Gastrocnemius medialis (tissue), 4 donors: ENCODE measurements around the gene RAD51B.

ENCODE experiments used
- POLR2A ChIP-seq, 2 donors: fragments of 450-650 bp; IDR thresholded peaks; one replicate each; pipeline ENCODE4 v1.6.1; 2017; ENCODE audit warnings: antibody characterized with exemption in 2 of 2, mild to moderate bottlenecking in 2 of 2, moderate library complexity in 2 of 2
- TF ChIP-seq, protein P1 (sequence below), 5 experiments: fragments of 450-650 bp in 3 of 5; fragments of 200-600 bp in 2 of 5; sonication (generic) in 2 of 5; IDR thresholded peaks in 4 of 5; conservative IDR thresholded peaks in 1 of 5; 1 replicate in 4 of 5; 2 replicates in 1 of 5; pipeline ENCODE4 v1.5.1; 2016 to 2019; ENCODE audit warnings: antibody characterized with exemption in 5 of 5, mild to moderate bottlenecking in 3 of 5, moderate library complexity in 3 of 5

DNA sequence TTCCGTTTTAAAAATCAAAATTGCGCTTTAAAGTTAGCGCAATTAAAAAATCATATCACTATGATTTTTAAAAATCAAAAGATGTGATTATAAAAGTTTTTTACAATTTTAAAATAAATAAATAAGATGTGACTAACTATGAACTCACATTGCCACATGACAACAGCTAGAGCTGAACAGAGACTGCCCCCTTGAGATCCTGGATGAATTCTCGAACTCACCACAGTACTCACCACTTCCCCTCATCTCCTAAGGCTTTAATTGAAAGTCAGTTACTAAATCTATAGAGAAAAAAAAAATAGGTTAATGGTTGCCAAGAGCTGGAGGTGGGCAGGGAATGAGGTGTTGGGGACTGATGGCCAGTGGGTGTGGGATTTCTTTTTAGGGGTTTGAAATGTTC is 589.1 kb downstream of the RAD51B start:
- TF ChIP-seq POLR2A (IDR thresholded peaks at IDR 0.05), result no peak
- TF ChIP-seq, protein P1, sequence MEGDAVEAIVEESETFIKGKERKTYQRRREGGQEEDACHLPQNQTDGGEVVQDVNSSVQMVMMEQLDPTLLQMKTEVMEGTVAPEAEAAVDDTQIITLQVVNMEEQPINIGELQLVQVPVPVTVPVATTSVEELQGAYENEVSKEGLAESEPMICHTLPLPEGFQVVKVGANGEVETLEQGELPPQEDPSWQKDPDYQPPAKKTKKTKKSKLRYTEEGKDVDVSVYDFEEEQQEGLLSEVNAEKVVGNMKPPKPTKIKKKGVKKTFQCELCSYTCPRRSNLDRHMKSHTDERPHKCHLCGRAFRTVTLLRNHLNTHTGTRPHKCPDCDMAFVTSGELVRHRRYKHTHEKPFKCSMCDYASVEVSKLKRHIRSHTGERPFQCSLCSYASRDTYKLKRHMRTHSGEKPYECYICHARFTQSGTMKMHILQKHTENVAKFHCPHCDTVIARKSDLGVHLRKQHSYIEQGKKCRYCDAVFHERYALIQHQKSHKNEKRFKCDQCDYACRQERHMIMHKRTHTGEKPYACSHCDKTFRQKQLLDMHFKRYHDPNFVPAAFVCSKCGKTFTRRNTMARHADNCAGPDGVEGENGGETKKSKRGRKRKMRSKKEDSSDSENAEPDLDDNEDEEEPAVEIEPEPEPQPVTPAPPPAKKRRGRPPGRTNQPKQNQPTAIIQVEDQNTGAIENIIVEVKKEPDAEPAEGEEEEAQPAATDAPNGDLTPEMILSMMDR (IDR thresholded peaks at IDR 0.05 in 4 of 5, conservative IDR thresholded peaks at IDR 0.05 in 1 of 5), result no peak
